Endodermal cell (in vitro differentiated cells): ENCODE data around the gene RNASE1. TPM values are rescaled to one million over a fixed set of nuclear protein-coding genes. Genes with fewer than 3 reads are reported as not detected.
"Not testable (repeated sequence)": the region's sequence is repeated elsewhere in the genome, so short reads cannot be mapped to it uniquely, and the experiment has no call there.

Experiments
- DNase-seq: peaks from one replicate; pipeline ENCODE4 v3.0.0-alpha.2; 2017
- H3K27ac ChIP-seq: 2 replicates; pipeline ENCODE4 v1.5.1; 2013; ENCODE audit warnings: mild to moderate bottlenecking, low read depth, low read length, moderate library complexity
- H3K27me3 ChIP-seq: 2 replicates; pipeline ENCODE4 v1.6.1; 2013; ENCODE audit warnings: mild to moderate bottlenecking, low read length, moderate library complexity; ENCODE audit not compliant: insufficient read depth, control insufficient read depth, poor library complexity, severe bottlenecking
- H3K36me3 ChIP-seq: 2 replicates; pipeline ENCODE4 v1.7.0; 2013; ENCODE audit warnings: mild to moderate bottlenecking, low read length, moderate library complexity; ENCODE audit not compliant: control insufficient read depth, insufficient read depth
- H3K4me1 ChIP-seq: one replicate; pipeline ENCODE4 v1.7.0; 2013; ENCODE audit warnings: low read length; ENCODE audit not compliant: control insufficient read depth, insufficient read depth
- H3K4me3 ChIP-seq: 2 replicates; pipeline ENCODE4 v1.5.1; 2013; ENCODE audit warnings: mild to moderate bottlenecking, low read length, moderate library complexity
- H3K9ac ChIP-seq: 2 replicates; pipeline ENCODE4 v1.6.1; 2013; ENCODE audit warnings: mild to moderate bottlenecking, low read length, moderate library complexity; ENCODE audit not compliant: poor library complexity, severe bottlenecking; ENCODE audit errors: extremely low read depth
- H3K9me3 ChIP-seq: 2 replicates; pipeline ENCODE4 v1.6.1; 2013; ENCODE audit warnings: mild to moderate bottlenecking, low read length, moderate library complexity; ENCODE audit not compliant: control insufficient read depth
- H3K27ac Mint-ChIP-seq: 2 replicates; pipeline ENCODE4 v1.8.0; 2020; ENCODE audit warnings: mixed read lengths
- H3K27me3 Mint-ChIP-seq: 2 replicates; pipeline ENCODE4 v1.8.0; 2021; ENCODE audit warnings: mild to moderate bottlenecking, mixed read lengths; ENCODE audit not compliant: insufficient read depth
- H3K36me3 Mint-ChIP-seq: 2 replicates; pipeline ENCODE4 v1.8.0; 2020; ENCODE audit warnings: low read depth, mixed read lengths
- H3K4me1 Mint-ChIP-seq: 2 replicates; pipeline ENCODE4 v1.8.0; 2020; ENCODE audit warnings: mixed read lengths
- H3K4me3 Mint-ChIP-seq: 2 replicates; pipeline ENCODE4 v1.8.0; 2020; ENCODE audit warnings: mild to moderate bottlenecking, moderate library complexity, mixed read lengths
- H3K9me3 Mint-ChIP-seq: 2 replicates; pipeline ENCODE4 v1.8.0; 2020; ENCODE audit warnings: mild to moderate bottlenecking, mixed read lengths
- CTCF ChIP-seq: fragments of 200-600 bp; sonication (generic); conservative IDR thresholded peaks from 2 replicates; pipeline ENCODE4 v1.5.0; 2021; ENCODE audit warnings: antibody characterized with exemption, mild to moderate bottlenecking
- WGBS, 2 experiments: methylation state at CpG; one replicate each; pipeline versions ENCODE4 v1.1.5 to v1.1.7; 2013; ENCODE audit warnings: missing lambda C conversion rate in 2 of 2, mixed read lengths in 1 of 2; ENCODE audit not compliant: insufficient coverage in 1 of 2, insufficient read length in 1 of 2; 5-methylcytosine and 5-hydroxymethylcytosine counted together
- total RNA-seq, 2 donors: library from RNA; stranded (reverse); fragmentation: NEBNext Ultra II Directional in 1 of 2; extraction: Animal tissue kit (Norgen Biotek cat#: 25700) in 1 of 2; gene quantifications; 2 replicates in 1 of 2; 3 replicates in 1 of 2; pipeline ENCODE4 v1.2.1, GENCODE V29; 2021

RNASE1 gene
- total RNA-seq, 2 donors from 2014 or later, result 9.9 to 10.7 TPM

- Mint-ChIP-seq H3K36me3 (no peaks in the 10 kb centered on the region), H3K4me3 (no peak overlapping the region), H3K27ac (no peak overlapping the region), H3K27me3 (peaks cover 7% of the 10 kb centered on the region), H3K4me1 (peaks cover 10% of the 10 kb centered on the region), H3K9me3 (peaks cover 28% of the 10 kb centered on the region)
- no peak for DNase-seq
- Histone ChIP-seq H3K9ac (no peak overlapping the region), H3K27me3 (no peaks in the 10 kb centered on the region), H3K27ac (no peak overlapping the region), H3K4me1 (no peaks in the 10 kb centered on the region), H3K4me3 (no peak overlapping the region), H3K36me3 (no peaks in the 10 kb centered on the region), H3K9me3 (peaks cover 41% of the 10 kb centered on the region)
- WGBS, 2 experiments, result 100% methylated on average over 3 of the region's 3 CpGs
- no peak for TF ChIP-seq CTCF
These were observed 33.2 kb downstream of the RNASE1 start for GRCh38 chr14:20769421-20769820.

GRCh38 chr14:20768593-20768892 is 34.1 kb downstream of the RNASE1 start:
- peaks cover 26% of the 10 kb centered on the region for H3K9me3 Mint-ChIP-seq
- no peak overlapping the region for H3K4me3 ChIP-seq
- DNase-seq, result no peak
- 91 to 94% methylated on average over 3 of the region's 3 CpGs for WGBS, 2 experiments
- H3K4me1 Mint-ChIP-seq, result peaks cover 10% of the 10 kb centered on the region
- no peaks in the 10 kb centered on the region for H3K27me3 ChIP-seq
- H3K36me3 Mint-ChIP-seq, result no peaks in the 10 kb centered on the region
- H3K27me3 Mint-ChIP-seq, result peaks cover 7% of the 10 kb centered on the region
- no peak overlapping the region for H3K9ac ChIP-seq
- no peak overlapping the region for H3K27ac ChIP-seq
- no peaks in the 10 kb centered on the region for H3K36me3 ChIP-seq
- H3K9me3 ChIP-seq, result peaks cover 33% of the 10 kb centered on the region
- H3K4me3 Mint-ChIP-seq, result no peak overlapping the region
- no peaks in the 10 kb centered on the region for H3K4me1 ChIP-seq
- TF ChIP-seq CTCF, result no peak
- H3K27ac Mint-ChIP-seq, result no peak overlapping the region

- Mint-ChIP-seq H3K27me3 (peaks cover 3% of the 10 kb centered on the region), H3K27ac (peak overlapping the region; percentile 55), H3K4me1 (peaks cover 19% of the 10 kb centered on the region), H3K4me3 (no peak overlapping the region), H3K9me3 (no peaks in the 10 kb centered on the region), H3K36me3 (no peaks in the 10 kb centered on the region)
- H3K27ac ChIP-seq, result no peak overlapping the region
- H3K4me3 ChIP-seq, result no peak overlapping the region
- H3K36me3 ChIP-seq, result no peaks in the 10 kb centered on the region
- DNase-seq, result peak; percentile 57
- TF ChIP-seq CTCF, result no peak
- H3K27me3 ChIP-seq, result no peaks in the 10 kb centered on the region
- no peaks in the 10 kb centered on the region for H3K9me3 ChIP-seq
- peaks cover 11% of the 10 kb centered on the region for H3K4me1 ChIP-seq
- H3K9ac ChIP-seq, result no peak overlapping the region
These were observed 41.7 kb downstream of the RNASE1 start for GRCh38 chr14:20760950-20761349.

- not testable (repeated sequence) for H3K9me3 ChIP-seq, H3K4me3 Mint-ChIP-seq, H3K36me3 ChIP-seq, H3K9me3 Mint-ChIP-seq, H3K27ac Mint-ChIP-seq, DNase-seq, H3K27me3 ChIP-seq, H3K27ac ChIP-seq, H3K4me3 ChIP-seq, H3K27me3 Mint-ChIP-seq, H3K36me3 Mint-ChIP-seq, H3K9ac ChIP-seq
- WGBS, 2 experiments, result 97 to 100% methylated on average over 2 to 4 of the region's 5 CpGs
- peaks cover 19% of the 10 kb centered on the region for H3K4me1 Mint-ChIP-seq
- peaks cover 11% of the 10 kb centered on the region for H3K4me1 ChIP-seq
These were observed 43.2 kb downstream of the RNASE1 start for GRCh38 chr14:20759465-20759864.
